Ovary (tissue), 3 donors: ENCODE results near the gene CAB39L.

Experiments used
- CTCF ChIP-seq, 3 donors: fragments of 450-650 bp in 2 of 3; fragments of 200-600 bp in 1 of 3; IDR thresholded peaks; one replicate each; pipeline versions ENCODE4 v1.5.1 to v1.8.0; 2016 to 2022; ENCODE audit warnings: antibody characterized with exemption in 3 of 3, mild to moderate bottlenecking in 1 of 3
- POLR2A ChIP-seq: fragments of 450-650 bp; IDR thresholded peaks from one replicate; pipeline ENCODE4 v1.6.1; 2017; ENCODE audit warnings: antibody characterized with exemption, mild to moderate bottlenecking, moderate library complexity
- donor health status: DM: no; HTN: no; CAD: no.

- no peak for TF ChIP-seq CTCF (IDR thresholded peaks at IDR 0.05)
- TF ChIP-seq POLR2A, result no peak
These were observed 134.9 kb downstream of the CAB39L start for GRCh38 chr13:49308921-49309408.
